ENCODE measurements around the gene SSTR3.
"Not testable (repeated sequence)": the region's sequence is repeated elsewhere in the genome, so short reads cannot be mapped to it uniquely, and the experiment has no call there.

Gene SSTR3

GRCh38 chr22:37179126-37179470, 33.2 kb downstream of the SSTR3 start:
- DNase-seq: no peak

- DNase-seq: no peak
These were observed 33.7 kb downstream of the SSTR3 start for GRCh38 chr22:37178350-37179125.

GRCh38 chr22:37177755-37178154, 34.5 kb downstream of the SSTR3 start:
- DNase-seq: no peak

- DNase-seq: no peak
These were observed 35.1 kb downstream of the SSTR3 start for GRCh38 chr22:37177221-37177620.

- peak; percentile 18 for DNase-seq
These were observed 35.7 kb downstream of the SSTR3 start for GRCh38 chr22:37176464-37177061.

GRCh38 chr22:37175414-37176281, 36.6 kb downstream of the SSTR3 start:
- no peak for DNase-seq

- DNase-seq: no peak
These were observed 37.3 kb downstream of the SSTR3 start for GRCh38 chr22:37174964-37175363.

- peak; percentile 60 for DNase-seq
These were observed 38.6 kb downstream of the SSTR3 start for GRCh38 chr22:37173709-37174108.

- no peak for DNase-seq
These were observed 39.7 kb downstream of the SSTR3 start for GRCh38 chr22:37172266-37173245.

- no peak for DNase-seq
These were observed 40.6 kb downstream of the SSTR3 start for GRCh38 chr22:37171662-37172061.

- DNase-seq: not testable (repeated sequence)
These were observed 41.4 kb downstream of the SSTR3 start for GRCh38 chr22:37170689-37171405.

GRCh38 chr22:37169947-37170688, 42.2 kb downstream of the SSTR3 start:
- no peak for DNase-seq

GRCh38 chr22:37169406-37169805, 42.9 kb downstream of the SSTR3 start:
- DNase-seq: no peak

GRCh38 chr22:37167981-37168647, 44.2 kb downstream of the SSTR3 start:
- no peak for DNase-seq

GRCh38 chr22:37167176-37167980, 44.9 kb downstream of the SSTR3 start:
- DNase-seq: no peak

GRCh38 chr22:37166675-37167066, 45.6 kb downstream of the SSTR3 start:
- peak; percentile 50 for DNase-seq

GRCh38 chr22:37165940-37166674, 46.2 kb downstream of the SSTR3 start:
- no peak for DNase-seq

- DNase-seq: no peak
These were observed 47.2 kb downstream of the SSTR3 start for GRCh38 chr22:37165066-37165465.

GRCh38 chr22:37164505-37164887, 47.8 kb downstream of the SSTR3 start:
- no peak for DNase-seq
